ENCODE data around the gene FBXO40.

The FBXO40 gene

DNA sequence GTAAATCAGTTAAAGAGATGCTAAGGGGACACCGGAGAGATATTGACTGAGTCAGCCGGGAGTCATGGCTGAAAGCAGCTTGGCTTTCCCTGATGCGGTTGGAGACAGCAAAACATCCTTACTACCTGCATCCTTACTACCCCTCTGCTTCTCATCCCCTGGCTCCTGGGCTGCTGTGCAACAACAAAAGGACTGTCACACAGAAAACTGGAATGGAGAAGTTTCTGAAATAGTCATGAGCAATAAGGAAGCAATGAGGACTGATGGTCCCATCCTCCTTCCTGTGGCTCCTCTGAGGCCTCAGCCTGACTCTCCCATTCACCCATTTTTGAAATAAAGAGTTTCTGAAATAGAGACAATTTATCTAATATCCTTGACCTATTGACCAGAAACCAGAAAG lies 66.4 kb downstream of the FBXO40 start:
- TF ChIP-seq, protein P1, sequence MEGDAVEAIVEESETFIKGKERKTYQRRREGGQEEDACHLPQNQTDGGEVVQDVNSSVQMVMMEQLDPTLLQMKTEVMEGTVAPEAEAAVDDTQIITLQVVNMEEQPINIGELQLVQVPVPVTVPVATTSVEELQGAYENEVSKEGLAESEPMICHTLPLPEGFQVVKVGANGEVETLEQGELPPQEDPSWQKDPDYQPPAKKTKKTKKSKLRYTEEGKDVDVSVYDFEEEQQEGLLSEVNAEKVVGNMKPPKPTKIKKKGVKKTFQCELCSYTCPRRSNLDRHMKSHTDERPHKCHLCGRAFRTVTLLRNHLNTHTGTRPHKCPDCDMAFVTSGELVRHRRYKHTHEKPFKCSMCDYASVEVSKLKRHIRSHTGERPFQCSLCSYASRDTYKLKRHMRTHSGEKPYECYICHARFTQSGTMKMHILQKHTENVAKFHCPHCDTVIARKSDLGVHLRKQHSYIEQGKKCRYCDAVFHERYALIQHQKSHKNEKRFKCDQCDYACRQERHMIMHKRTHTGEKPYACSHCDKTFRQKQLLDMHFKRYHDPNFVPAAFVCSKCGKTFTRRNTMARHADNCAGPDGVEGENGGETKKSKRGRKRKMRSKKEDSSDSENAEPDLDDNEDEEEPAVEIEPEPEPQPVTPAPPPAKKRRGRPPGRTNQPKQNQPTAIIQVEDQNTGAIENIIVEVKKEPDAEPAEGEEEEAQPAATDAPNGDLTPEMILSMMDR (IDR thresholded peaks at IDR 0.05) = no peak
- Histone ChIP-seq H3K27me3 (no peaks in the 10 kb centered on the region), H3K4me3 (ENCODE audit: low read depth in 1 of 2, low read length in 1 of 2) (peak overlapping the region; percentile 71 to 76), H3K9me3 (no peaks in the 10 kb centered on the region), H3K36me3 (peaks cover 46% of the 10 kb centered on the region), H3K27ac (peak overlapping the region; percentile 98), H3K4me1 (ENCODE audit: control insufficient read depth in 1 of 2, insufficient read depth in 1 of 2, low read depth in 1 of 2, low read length in 1 of 2) (peaks cover 59 to 67% of the 10 kb centered on the region in 2 experiments)

DNA sequence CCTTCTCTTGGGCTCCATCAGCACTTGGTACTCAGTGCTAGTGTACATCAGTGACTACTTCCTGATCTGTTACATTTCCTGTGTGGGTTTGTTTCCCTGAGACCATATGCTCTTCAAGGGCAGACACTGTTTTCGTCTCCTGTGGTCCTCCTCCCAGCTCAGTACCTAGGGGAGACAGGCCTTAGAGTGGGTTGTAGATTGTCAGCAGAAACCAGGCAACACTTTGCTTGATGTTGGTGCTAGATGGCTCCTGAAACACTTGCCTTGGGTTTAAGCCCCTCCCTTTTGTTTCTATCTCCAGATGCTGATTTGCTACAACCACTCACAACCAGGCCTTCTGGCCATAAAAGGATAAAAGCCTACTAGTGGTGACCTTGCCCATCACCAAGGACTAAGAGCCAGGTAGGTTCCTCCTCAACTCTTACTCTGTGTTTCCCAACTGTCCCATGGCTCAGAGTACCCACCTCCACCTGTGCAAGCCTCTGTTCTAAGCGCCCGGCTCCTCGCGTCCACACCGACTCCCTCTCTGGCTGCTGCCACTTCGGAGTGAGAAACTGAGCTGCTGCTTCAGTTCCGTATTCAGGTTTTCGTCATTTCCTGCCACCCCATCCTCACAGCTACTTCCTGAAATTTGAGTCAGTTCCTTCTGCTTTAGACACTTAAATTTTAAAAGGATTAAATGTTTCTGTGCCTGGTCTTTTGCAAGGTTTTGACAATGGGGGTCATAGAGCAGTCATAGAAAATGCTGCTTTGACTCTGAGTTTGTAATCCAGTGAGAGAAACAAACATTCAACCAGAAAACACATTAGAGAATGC lies 67.4 kb downstream of the FBXO40 start, which contains the start of gene HCLS1:
TSS of gene HCLS1 (minus strand) at position 548 of the 816 bp plus-strand sequence. CDS start 2,556 bp downstream, outside the sequence.
- H3K4me3 ChIP-seq (ENCODE audit: low read depth in 1 of 2, low read length in 1 of 2) = peak within 1 kb of the TSS; percentile 71 to 76
- H3K27ac ChIP-seq = peak within 1 kb of the TSS; percentile 98
- H3K36me3 ChIP-seq = peaks cover 40% of the 10 kb centered on the region

DNA sequence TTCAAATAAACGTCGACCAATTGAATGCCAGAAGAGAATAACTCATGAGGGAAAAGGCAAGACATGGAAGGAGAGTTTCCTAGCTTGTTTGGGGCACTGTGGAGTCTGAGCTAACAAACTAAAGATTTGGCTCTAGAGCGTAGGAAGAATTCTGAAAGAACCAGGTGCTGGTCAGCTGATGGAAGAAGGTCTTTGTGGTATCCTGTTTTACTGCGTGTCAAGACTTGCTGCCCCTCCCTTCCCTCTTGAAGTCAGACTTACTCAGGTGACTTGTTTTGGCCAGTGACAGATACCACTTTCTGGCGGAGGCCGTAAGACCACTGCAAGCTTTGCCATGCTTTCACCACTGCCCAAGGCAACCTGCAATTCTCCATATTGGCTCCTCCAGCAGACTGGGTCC lies 68.2 kb downstream of the FBXO40 start:
- H3K27ac ChIP-seq = peak overlapping the region; percentile 98
- H3K4me1 ChIP-seq (ENCODE audit: control insufficient read depth in 1 of 2, insufficient read depth in 1 of 2, low read depth in 1 of 2, low read length in 1 of 2) = peaks cover 63 to 74% of the 10 kb centered on the region in 2 experiments
- H3K36me3 ChIP-seq = peaks cover 33% of the 10 kb centered on the region
- H3K9me3 ChIP-seq = no peaks in the 10 kb centered on the region
- TF ChIP-seq, protein P1 (IDR thresholded peaks at IDR 0.05) = no peak
- peak overlapping the region; percentile 71 to 76 for H3K4me3 ChIP-seq (ENCODE audit: low read depth in 1 of 2, low read length in 1 of 2)
- no peaks in the 10 kb centered on the region for H3K27me3 ChIP-seq

More for the DNA sequence above, 67.4 kb downstream of the FBXO40 start, which contains the start of gene HCLS1:
- H3K4me1 ChIP-seq (ENCODE audit: control insufficient read depth in 1 of 2, insufficient read depth in 1 of 2, low read depth in 1 of 2, low read length in 1 of 2) = peaks cover 55 to 65% of the 10 kb centered on the region in 2 experiments
- H3K9me3 ChIP-seq = no peaks in the 10 kb centered on the region
- TF ChIP-seq, protein P1 (IDR thresholded peaks at IDR 0.05) = peak; percentile 49
- H3K27me3 ChIP-seq = no peaks in the 10 kb centered on the region

DNA sequence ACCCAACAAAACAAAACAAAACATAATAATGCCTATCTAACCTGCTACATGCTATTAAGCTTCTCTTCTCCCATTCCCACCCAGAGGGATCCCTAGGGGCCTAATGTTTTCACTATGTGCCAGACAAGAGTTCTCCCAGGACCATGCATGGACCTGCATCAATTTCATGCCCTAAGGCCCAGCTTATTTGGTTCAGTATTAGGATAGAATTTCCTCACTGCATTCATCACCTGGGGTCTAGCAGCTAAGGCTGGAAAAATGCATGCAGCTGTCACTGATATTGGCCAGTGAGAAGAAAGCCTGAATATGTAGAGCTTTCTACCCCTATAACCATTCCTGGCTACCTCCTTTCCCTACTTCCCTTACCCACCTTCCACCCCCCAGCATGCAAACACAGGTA lies 69.6 kb downstream of the FBXO40 start:
- Histone ChIP-seq H3K4me3 (ENCODE audit: low read depth in 1 of 2, low read length in 1 of 2) (no peak overlapping the region), H3K4me1 (ENCODE audit: control insufficient read depth in 1 of 2, insufficient read depth in 1 of 2, low read depth in 1 of 2, low read length in 1 of 2) (peaks cover 64 to 76% of the 10 kb centered on the region in 2 experiments), H3K27me3 (no peaks in the 10 kb centered on the region), H3K9me3 (no peaks in the 10 kb centered on the region), H3K27ac (peak overlapping the region; percentile 98), H3K36me3 (peaks cover 19% of the 10 kb centered on the region)
- TF ChIP-seq, protein P1 (IDR thresholded peaks at IDR 0.05) = no peak

DNA sequence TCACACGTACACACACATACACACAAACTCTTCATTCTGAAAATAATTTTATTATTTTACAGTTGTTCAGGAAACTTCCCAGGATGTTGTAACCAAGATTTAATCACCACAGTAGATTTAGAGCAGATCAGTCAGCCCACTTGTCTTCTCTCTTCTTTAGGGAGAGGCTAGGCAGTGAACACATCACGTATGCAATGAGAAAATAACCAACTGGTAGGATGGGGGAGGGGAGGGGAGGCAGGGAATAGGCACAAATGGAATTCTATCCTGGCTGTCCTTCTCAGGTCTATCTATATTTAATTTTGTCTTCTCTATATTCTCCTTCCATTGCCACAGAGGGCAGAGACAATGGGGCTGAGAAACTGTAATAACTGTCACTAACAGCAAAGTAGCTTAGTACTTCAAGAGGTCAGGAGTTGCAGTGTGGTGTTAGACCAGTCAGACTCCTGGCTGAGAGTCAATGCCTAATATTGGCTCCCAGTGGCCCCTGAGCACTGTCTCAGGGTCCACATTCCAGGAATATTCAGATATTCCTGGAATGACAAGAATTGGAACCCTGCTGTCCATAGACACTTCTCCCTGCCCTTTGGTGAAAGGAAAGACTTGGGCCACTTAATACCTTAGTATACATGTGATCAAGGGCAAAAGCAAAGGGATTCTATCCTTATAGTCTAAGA lies 70.1 kb downstream of the FBXO40 start:
- Histone ChIP-seq H3K4me1 (ENCODE audit: control insufficient read depth in 1 of 2, insufficient read depth in 1 of 2, low read depth in 1 of 2, low read length in 1 of 2) (peaks cover 64 to 76% of the 10 kb centered on the region in 2 experiments), H3K27ac (peak overlapping the region; percentile 98), H3K4me3 (ENCODE audit: low read depth in 1 of 2, low read length in 1 of 2) (no peak overlapping the region), H3K27me3 (no peaks in the 10 kb centered on the region), H3K9me3 (no peaks in the 10 kb centered on the region), H3K36me3 (peaks cover 13% of the 10 kb centered on the region)
- TF ChIP-seq, protein P1 (IDR thresholded peaks at IDR 0.05) = no peak

All from neutrophil (primary cell).